NT2/D1 (cell line): ENCODE measurements around the gene FAM169A.

Experiments used
- DNase-seq: peaks from one replicate; pipeline ENCODE4 v3.0.0-alpha.2; 2011; ENCODE audit warnings: low read depth, low spot score
- H3K27me3 ChIP-seq: 2 replicates; pipeline ENCODE4 v1.6.0; 2011; ENCODE audit warnings: mild to moderate bottlenecking; ENCODE audit not compliant: insufficient read length, insufficient read depth
- H3K36me3 ChIP-seq: 2 replicates; pipeline ENCODE4 v1.6.1; 2011; ENCODE audit warnings: mild to moderate bottlenecking, low read length, mixed read lengths; ENCODE audit not compliant: insufficient read depth, insufficient read length
- H3K4me1 ChIP-seq: 2 replicates; pipeline ENCODE4 v1.5.1; 2011; ENCODE audit not compliant: insufficient read depth, insufficient read length
- H3K4me3 ChIP-seq: 2 replicates; pipeline ENCODE4 v1.5.1; 2011; ENCODE audit warnings: low read depth; ENCODE audit not compliant: insufficient read length
- H3K9ac ChIP-seq: 2 replicates; pipeline ENCODE4 v1.6.0; 2011; ENCODE audit warnings: low read depth; ENCODE audit not compliant: insufficient read length
- H3K9me3 ChIP-seq: 2 replicates; pipeline ENCODE4 v1.5.1; 2011; ENCODE audit warnings: mild to moderate bottlenecking, low read length; ENCODE audit not compliant: insufficient read depth
- SUZ12 ChIP-seq: IDR thresholded peaks from 2 replicates; pipeline ENCODE4 v1.6.1; 2011; ENCODE audit not compliant: insufficient read length, insufficient read depth; ENCODE audit errors: extremely low read depth
- YY1 ChIP-seq: IDR thresholded peaks from 2 replicates; pipeline ENCODE4 v1.6.1; 2011; ENCODE audit not compliant: insufficient read length, insufficient read depth
- ZNF274 ChIP-seq: IDR thresholded peaks from 2 replicates; pipeline ENCODE4 v1.6.1; 2011; ENCODE audit warnings: mild to moderate bottlenecking, low read depth, low read length

FAM169A gene

GRCh38 chr5:74778609-74779008 lies 87.6 kb downstream of the FAM169A start:
- H3K9me3 ChIP-seq: no peaks in the 10 kb centered on the region
- no peak for DNase-seq
- no peak overlapping the region for H3K4me3 ChIP-seq
- no peaks in the 10 kb centered on the region for H3K4me1 ChIP-seq
- H3K36me3 ChIP-seq: peaks cover 75% of the 10 kb centered on the region
- H3K9ac ChIP-seq: no peak overlapping the region
- TF ChIP-seq YY1 (no peak), ZNF274 (no peak), SUZ12 (no peak)
- H3K27me3 ChIP-seq: no peaks in the 10 kb centered on the region

GRCh38 chr5:74772359-74772758 lies 93.8 kb downstream of the FAM169A start:
- Histone ChIP-seq H3K27me3 (no peaks in the 10 kb centered on the region), H3K4me3 (no peak overlapping the region), H3K9ac (no peak overlapping the region), H3K9me3 (no peaks in the 10 kb centered on the region), H3K4me1 (no peaks in the 10 kb centered on the region), H3K36me3 (peaks cover 71% of the 10 kb centered on the region)
- DNase-seq: no peak
- no peak for TF ChIP-seq SUZ12
- TF ChIP-seq ZNF274: no peak

DNA sequence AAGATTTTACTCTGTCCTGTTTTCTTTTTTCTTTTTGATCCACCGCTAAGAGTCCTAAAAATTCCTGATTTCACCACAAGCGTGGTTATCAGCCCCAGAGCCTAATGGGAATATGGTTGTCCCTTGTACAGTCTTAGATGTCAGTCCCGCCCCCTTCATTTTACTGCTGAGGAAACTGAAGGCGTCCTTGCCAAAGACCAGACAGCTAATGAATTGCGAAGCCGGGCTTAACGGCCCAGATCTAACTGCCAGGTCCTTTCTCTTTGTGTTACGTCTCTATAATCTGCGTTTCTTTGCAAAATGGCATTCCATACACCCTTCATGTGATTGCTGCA lies 98.6 kb downstream of the FAM169A start:
- DNase-seq: no peak
- no peaks in the 10 kb centered on the region for H3K9me3 ChIP-seq
- H3K36me3 ChIP-seq: peaks cover 48% of the 10 kb centered on the region

DNA sequence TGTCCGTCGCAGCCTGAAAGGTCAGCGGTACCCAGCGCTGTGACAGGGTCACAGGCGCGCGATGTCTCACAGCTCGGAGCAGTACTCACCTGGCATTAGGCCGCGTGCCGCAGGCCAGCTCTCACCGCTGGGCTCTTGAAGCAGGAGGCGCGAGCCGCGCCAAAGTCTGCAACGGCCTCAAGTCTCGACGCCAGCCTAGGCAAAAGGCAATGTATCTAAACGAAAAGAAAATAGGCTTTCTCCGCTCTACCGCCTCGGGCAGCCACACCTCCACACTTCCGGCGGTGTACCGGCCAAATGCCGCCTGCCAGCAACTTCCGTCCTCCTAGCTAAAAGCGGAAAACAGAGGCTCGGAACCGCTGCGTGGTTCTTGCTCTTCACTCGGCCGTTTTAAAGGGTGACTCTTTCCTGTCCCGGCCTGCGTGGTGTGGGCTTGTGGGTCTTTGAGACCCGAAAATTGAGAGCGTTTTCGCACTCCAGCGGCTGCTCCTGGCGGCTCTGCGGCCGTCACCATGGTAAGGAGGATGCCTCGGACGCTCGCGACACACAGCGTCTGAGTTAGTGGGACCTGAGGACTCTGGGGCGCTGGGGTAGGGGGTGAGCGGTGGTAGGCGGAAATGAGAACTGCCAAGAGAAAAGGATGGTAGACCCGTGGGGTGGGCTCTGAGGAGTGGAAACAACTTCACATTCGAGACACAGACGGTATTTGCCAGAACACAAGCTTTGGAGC lies 99.2 kb downstream of the FAM169A start, which contains the start of the genes GFM2 and NSA2:
TSS of gene GFM2 (minus strand) at position 269 of the 730 bp plus-strand sequence. CDS start 3,375 bp downstream, outside the sequence.
TSS of gene NSA2 (plus strand) at position 401 of the 730 bp plus-strand sequence. CDS start at position 513, 112 bp downstream.
- Histone ChIP-seq H3K4me3 (peak within 1 kb of the TSS; percentile 91), H3K27me3 (no peaks in the 10 kb centered on the region), H3K9me3 (no peaks in the 10 kb centered on the region), H3K36me3 (peaks cover 46% of the 10 kb centered on the region), H3K9ac (peak within 1 kb of the TSS; percentile 90), H3K4me1 (no peaks in the 10 kb centered on the region)
- TF ChIP-seq ZNF274 (no peak), YY1 (no peak), SUZ12 (no peak)
- DNase-seq: peak; percentile 84

More for the DNA sequence above, 98.6 kb downstream of the FAM169A start:
- Histone ChIP-seq H3K9ac (peak overlapping the region; percentile 88), H3K4me3 (peak overlapping the region; percentile 91), H3K4me1 (no peaks in the 10 kb centered on the region), H3K27me3 (no peaks in the 10 kb centered on the region)
- TF ChIP-seq ZNF274 (no peak), SUZ12 (no peak), YY1 (no peak)

GRCh38 chr5:74766418-74766848 lies 99.8 kb downstream of the FAM169A start:
- H3K36me3 ChIP-seq: peaks cover 44% of the 10 kb centered on the region
- peak overlapping the region; percentile 91 for H3K4me3 ChIP-seq
- TF ChIP-seq SUZ12 (no peak), ZNF274 (no peak), YY1 (no peak)
- H3K9me3 ChIP-seq: no peaks in the 10 kb centered on the region
- H3K4me1 ChIP-seq: no peaks in the 10 kb centered on the region
- DNase-seq: no peak
- no peaks in the 10 kb centered on the region for H3K27me3 ChIP-seq
- H3K9ac ChIP-seq: peak overlapping the region; percentile 90

DNA sequence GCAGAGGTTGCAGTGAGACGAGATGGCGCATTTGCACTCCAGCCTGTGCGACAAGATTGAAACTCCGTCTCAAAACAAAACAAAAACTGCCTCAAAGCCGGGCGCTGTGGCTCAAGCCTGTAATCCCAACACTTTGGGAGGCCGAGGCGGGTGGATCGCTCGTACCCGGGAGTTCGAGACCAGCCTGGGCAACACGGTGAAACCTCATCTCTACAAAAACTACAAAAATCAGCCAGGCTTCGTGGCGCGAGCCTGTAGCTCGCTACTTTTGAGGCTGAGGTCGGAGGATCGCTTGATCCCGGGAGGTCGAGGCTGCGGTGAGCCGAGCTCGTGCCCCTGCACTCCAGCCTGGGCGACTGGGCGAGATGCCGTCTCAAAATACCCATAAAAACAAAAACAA lies 100.3 kb downstream of the FAM169A start:
- H3K4me3 ChIP-seq: peak overlapping the region; percentile 91
- H3K9me3 ChIP-seq: no peaks in the 10 kb centered on the region
- H3K9ac ChIP-seq: peak overlapping the region; percentile 38
- no peak for TF ChIP-seq SUZ12
- no peak for TF ChIP-seq ZNF274
- no peak for TF ChIP-seq YY1
- no peak for DNase-seq
- no peaks in the 10 kb centered on the region for H3K27me3 ChIP-seq
- peaks cover 44% of the 10 kb centered on the region for H3K36me3 ChIP-seq
- H3K4me1 ChIP-seq: no peaks in the 10 kb centered on the region

DNA sequence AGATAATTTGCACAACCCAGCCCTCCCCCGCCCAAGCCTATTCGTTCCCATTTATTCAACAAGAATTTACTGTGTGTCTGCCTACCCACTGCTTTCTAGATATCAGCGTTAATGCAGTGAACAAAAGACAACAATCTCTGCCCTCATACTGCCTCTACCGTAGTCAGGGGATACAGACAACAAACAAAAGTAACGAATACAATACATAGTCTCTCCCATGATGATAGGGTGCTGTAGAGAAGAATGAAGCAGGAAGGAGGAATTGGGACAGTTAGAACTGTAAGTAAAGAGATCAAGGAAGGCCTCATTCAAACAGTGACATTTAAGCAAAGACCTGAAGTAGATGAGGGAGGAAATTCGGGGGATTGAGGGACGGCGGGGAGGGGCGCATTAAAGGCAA lies 101.0 kb downstream of the FAM169A start:
- Histone ChIP-seq H3K4me3 (no peak overlapping the region), H3K9me3 (no peaks in the 10 kb centered on the region), H3K9ac (no peak overlapping the region), H3K36me3 (peaks cover 43% of the 10 kb centered on the region), H3K27me3 (no peaks in the 10 kb centered on the region), H3K4me1 (no peaks in the 10 kb centered on the region)
- DNase-seq: no peak
- TF ChIP-seq ZNF274: no peak
- no peak for TF ChIP-seq SUZ12
- no peak for TF ChIP-seq YY1

- no peak overlapping the region for H3K4me3 ChIP-seq
- peaks cover 40% of the 10 kb centered on the region for H3K36me3 ChIP-seq
- H3K4me1 ChIP-seq: no peaks in the 10 kb centered on the region
- H3K27me3 ChIP-seq: no peaks in the 10 kb centered on the region
- H3K9ac ChIP-seq: no peak overlapping the region
- no peaks in the 10 kb centered on the region for H3K9me3 ChIP-seq
- TF ChIP-seq SUZ12 (no peak), YY1 (no peak), ZNF274 (no peak)
- no peak for DNase-seq
Measured at GRCh38 chr5:74763504-74763903, 102.7 kb downstream of the FAM169A start.
